ENCODE results near the gene PANK2.
A peak's percentile ranks its signal among the peaks of the same experiment; 100 is the strongest.
"Not testable (repeated sequence)": the region's sequence is repeated elsewhere in the genome, so short reads cannot be mapped to it uniquely, and the experiment has no call there.

PANK2 gene

DNA sequence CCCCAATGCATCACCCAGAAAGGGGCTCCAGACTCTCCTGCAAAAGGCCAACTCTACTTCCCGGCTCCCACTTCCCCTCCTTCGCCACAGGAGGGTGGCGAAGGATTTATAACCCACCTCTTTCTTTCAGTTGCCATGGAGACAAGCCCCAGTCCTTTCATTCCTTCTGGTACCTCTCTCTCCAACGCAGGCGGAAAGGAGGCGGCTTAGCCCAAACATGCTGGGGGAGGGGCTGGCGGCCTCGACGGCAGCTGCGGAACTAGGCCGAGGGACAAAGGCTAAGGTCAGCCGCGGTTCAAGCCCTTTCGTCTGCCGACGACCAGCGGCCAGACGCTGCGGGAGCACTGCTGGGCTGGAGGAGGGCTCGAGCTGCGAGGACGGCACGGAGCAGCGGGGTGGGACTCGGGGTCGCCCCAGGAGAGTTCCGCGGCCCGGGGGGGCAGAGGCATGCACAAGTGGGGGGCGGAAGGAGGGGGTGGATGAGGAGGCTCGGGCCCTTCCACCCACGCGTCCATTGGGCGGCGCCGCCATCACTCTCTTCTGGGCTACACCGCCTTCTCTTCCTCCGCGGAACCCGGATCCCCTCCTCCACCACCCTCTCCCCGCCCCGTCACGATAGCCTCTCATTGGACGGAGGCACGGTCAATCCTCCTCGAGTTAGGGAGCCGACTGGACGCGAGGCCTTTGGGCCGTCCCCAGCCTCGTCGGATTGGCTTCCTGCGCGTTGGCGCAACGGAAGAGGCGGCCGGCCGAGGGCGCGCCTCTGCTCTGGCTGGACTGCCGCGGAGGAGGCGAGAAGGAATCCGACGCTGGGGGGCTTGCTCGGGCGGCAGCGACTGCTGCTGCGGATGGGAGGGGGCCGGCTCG lies at the start of gene PANK2:
Gene PANK2 (plus strand): TSS at position 766 of the 867 bp plus-strand sequence.
- peak; percentile 96 for DNase-seq

GRCh38 chr20:3840201-3840600 lies 49.0 kb upstream of the PANK2 start:
- not testable (repeated sequence) for DNase-seq

GRCh38 chr20:3842348-3842930 lies 46.7 kb upstream of the PANK2 start:
- DNase-seq = no peak

- no peak for DNase-seq
These were observed 45.7 kb upstream of the PANK2 start for GRCh38 chr20:3843490-3843889.

GRCh38 chr20:3843990-3844619 lies 45.1 kb upstream of the PANK2 start:
- DNase-seq = not testable (repeated sequence)

DNA sequence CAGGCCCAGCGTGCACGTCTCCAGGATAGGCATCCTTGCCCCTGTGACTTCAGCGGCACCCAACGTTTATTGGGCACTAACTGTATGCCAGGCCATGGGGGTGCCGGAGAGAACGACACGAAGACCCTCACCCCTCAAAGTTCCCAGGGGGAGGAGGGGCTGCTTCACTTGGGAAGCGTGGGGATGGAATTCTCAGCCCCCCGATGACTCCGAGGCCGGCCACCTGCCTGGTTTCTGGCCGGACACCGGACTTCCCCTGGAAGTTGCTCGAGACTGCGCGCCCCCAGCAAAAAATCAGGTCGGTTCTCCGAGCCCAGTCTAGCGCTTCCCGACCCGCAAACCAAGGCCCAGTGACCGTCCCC lies 42.8 kb upstream of the PANK2 start:
- DNase-seq = no peak

GRCh38 chr20:3846740-3847428 lies 42.3 kb upstream of the PANK2 start, which contains the start of gene MAVS:
Gene MAVS (plus strand): TSS chr20:3846834. CDS start chr20:3854625, 7,791 bp downstream.
- peak; percentile 44 for DNase-seq

DNA sequence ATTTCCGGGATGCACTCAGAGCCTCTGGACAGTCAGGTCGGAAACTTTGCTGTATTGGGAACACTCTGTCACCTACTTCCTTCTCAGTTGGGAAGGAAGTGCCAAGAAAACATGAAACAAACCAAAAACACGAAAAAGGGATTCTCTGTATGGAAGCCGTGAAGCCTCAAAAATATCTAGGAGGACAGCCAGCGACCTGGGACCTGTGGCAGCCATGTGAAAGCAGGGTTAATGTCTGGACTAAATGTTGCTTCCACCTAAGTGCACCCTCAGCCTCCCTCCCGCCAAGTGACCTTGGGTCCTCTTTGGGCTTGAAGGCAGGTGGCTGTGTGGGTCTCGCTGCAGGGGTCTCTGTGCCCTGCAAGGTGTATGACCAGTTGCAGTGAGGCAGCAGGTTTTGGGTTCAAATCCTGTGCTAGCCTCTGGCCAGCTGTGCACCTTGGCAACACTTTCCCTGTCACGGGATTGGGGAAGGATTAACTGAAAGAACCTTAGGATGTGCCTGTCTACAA lies 41.7 kb upstream of the PANK2 start:
- no peak for DNase-seq

GRCh38 chr20:3848565-3848964 lies 40.6 kb upstream of the PANK2 start:
- no peak for DNase-seq

- DNase-seq = no peak
These were observed 34.7 kb upstream of the PANK2 start for GRCh38 chr20:3854462-3854871.

- peak; percentile 67 for DNase-seq
These were observed 31.8 kb upstream of the PANK2 start for GRCh38 chr20:3857405-3857804.

GRCh38 chr20:3858689-3859088 lies 30.5 kb upstream of the PANK2 start:
- DNase-seq = no peak

GRCh38 chr20:3861191-3861590 lies 28.0 kb upstream of the PANK2 start:
- no peak for DNase-seq

GRCh38 chr20:3862333-3862732 lies 26.9 kb upstream of the PANK2 start:
- no peak for DNase-seq

DNA sequence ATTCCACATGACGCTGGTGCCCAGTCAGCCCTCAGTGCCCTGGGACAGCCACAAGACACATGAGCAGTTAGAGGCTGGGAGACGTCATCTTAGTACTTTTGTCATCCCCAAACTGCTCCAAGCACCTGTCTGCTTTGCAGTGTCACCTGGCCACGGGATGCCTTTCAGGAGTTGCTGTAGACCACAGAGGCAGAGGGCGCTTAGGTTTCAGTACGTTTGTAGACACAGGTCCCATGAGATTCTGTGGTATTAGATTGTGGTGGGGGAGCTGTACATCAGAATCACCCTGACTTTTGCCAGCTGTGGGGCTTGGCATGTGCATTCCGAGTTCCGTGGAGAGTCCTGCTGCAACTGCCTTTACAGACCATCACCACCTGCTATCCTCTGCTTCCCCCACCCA lies 25.9 kb upstream of the PANK2 start:
- no peak for DNase-seq

GRCh38 chr20:3864518-3864917 lies 24.7 kb upstream of the PANK2 start:
- no peak for DNase-seq

DNA sequence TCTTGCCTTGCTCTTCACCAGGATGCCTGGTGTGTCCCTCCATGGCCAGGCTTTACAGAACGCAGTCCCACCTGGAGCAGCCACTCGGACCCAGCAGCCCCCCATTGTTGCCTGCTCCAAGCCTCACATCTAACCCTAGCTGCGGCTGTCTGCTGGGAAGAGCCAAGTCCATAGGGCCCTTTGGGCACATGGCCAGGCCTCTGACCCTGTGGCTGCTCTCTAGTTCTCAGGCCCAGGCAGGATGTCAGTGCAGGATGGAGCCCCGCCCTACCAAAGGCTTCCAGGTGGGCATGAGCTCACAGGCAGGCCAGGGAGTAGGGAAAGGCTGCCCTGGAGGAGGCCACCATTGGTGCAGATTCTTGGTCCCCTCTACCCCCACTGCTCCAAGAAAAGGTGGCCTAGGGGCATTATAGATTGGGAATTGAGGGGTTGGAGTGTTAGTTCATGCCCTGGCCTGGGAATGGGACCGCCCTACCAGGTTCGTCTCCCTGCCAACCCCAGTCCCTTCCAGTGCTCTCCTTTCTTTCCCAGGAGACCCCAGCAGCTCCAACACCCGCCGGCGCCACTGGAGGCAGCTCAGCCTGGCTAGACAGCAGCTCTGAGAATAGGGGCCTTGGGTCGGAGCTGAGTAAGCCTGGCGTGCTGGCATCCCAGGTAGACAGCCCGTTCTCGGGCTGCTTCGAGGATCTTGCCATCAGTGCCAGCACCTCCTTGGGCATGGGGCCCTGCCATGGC lies 23.9 kb upstream of the PANK2 start:
- DNase-seq = no peak

DNA sequence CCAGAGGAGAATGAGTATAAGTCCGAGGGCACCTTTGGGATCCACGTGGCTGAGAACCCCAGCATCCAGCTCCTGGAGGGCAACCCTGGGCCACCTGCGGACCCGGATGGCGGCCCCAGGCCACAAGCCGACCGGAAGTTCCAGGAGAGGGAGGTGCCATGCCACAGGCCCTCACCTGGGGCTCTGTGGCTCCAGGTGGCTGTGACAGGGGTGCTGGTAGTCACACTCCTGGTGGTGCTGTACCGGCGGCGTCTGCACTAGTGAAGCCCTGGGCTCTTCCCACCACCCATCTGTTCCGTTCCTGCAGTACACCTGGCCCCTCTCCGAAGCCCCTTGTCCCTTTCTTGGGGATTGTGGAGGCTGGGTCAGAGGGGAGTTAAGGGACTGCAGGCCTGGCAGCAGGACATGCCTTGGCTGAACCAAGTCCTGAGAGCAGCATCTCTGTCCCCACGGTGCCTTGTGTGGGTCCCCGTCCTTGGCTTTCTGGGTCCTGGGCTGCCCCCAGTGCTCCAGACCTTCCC lies 23.2 kb upstream of the PANK2 start:
- DNase-seq = no peak

- no peak for DNase-seq
These were observed 22.7 kb upstream of the PANK2 start for GRCh38 chr20:3866464-3866863.

DNA sequence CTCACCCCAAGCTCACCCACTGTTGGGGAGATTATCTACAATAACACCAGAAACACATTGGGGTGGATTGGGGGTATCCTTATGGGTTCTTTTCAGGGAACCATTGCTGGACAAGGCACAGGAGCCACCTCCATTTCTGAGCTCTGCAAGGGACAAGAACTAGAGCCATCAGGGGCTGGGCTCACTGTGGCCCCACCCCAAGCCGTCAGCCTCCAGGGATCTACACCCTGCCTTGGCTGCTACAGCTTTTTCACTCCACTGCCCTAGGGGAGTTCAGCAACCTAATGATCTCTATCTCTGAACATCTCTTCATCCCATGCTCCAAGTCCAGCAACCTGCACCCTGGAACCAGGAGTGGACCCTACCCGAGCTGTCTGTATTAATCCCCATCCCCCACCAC lies 21.4 kb upstream of the PANK2 start:
- DNase-seq = no peak

GRCh38 chr20:3869839-3870634 lies 19.1 kb upstream of the PANK2 start:
- no peak for DNase-seq

All from DMS79 (cell line).